GM18909 (cell line): ENCODE measurements around the gene GREB1L.
"Not testable (repeated sequence)": the region's sequence is repeated elsewhere in the genome, so short reads cannot be mapped to it uniquely, and the experiment has no call there.

Experiments used
- ATAC-seq: cut with Tn5 transposase; IDR thresholded peaks from one replicate; pipeline ENCODE4 v1.9.1; 2021; ENCODE audit warnings: mild to moderate bottlenecking; ENCODE audit not compliant: unreplicated experiment, poor library complexity

The GREB1L gene

GRCh38 chr18:21303445-21303844, 61.4 kb downstream of the GREB1L start:
- no peak for ATAC-seq

- no peak for ATAC-seq
Observed at GRCh38 chr18:21303895-21304294, 61.9 kb downstream of the GREB1L start.

GRCh38 chr18:21305621-21306020, 63.6 kb downstream of the GREB1L start:
- ATAC-seq: no peak

GRCh38 chr18:21306368-21306767, 64.3 kb downstream of the GREB1L start:
- ATAC-seq: no peak

GRCh38 chr18:21307578-21307977, 65.5 kb downstream of the GREB1L start:
- ATAC-seq: no peak

DNA sequence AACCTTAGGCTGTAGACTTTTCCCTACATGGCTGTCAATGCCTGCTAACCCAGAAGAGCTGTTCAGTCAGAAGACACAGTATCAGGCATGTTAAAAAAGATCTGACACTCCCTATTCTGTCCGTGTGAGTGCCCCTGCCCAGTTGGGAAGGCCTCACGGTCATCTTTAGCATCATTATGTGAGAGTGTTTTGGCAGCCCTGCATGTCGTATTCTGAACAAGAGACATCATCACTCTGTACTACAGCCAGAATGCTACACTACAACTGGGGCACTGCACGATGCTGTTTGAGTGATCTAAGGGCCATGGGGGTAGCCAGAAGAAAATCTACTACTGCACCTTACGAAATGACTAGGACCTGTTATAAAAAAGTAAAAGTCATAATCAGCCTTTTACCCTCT, 67.2 kb downstream of the GREB1L start:
- no peak for ATAC-seq

GRCh38 chr18:21311980-21312379, 69.9 kb downstream of the GREB1L start:
- ATAC-seq: not testable (repeated sequence)

GRCh38 chr18:21313576-21313975, 71.5 kb downstream of the GREB1L start:
- ATAC-seq: no peak

DNA sequence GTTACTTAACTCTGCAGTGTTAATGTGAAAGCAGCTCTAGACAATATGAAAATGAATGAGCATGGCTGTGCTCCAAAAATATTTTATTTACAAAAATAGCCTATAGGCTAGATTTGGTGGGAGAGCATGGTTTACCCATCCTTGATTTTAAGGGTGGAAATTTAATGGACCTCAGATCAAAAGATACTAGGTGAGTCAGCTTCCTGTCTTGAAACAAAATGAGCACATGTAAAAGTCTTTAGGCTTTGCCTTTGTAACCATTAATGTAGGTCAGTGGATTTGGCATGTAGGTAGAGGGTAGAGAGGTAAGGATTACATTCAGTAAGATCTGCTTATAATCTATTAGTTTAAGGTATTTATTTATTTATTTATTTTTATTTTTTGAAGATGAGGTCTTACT, 72.7 kb downstream of the GREB1L start:
- ATAC-seq: no peak

GRCh38 chr18:21315126-21315525, 73.1 kb downstream of the GREB1L start:
- ATAC-seq: not testable (repeated sequence)

DNA sequence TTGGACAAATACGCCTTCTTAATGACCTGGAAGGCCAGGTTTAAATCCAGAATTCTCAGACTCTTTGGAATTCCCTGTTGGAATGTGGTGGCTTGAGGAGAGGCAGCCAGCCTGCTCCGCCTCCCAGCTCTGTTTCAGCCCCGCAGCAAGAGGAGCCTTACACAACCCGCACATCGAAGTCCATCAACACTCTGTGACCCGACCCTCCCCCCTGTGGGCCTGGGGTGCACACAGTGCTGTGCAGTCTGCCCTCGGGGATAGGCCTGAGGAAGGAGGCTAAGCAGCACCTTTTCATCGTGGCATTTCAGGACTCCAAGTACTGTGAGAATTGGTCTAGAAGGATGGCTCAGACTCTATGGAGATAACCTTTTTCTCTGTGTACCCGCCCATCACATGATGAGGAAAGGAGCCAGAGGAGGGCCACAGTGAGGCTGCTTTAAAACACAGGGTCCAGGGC, 73.7 kb downstream of the GREB1L start:
- ATAC-seq: no peak

GRCh38 chr18:21316296-21316695, 74.3 kb downstream of the GREB1L start:
- no peak for ATAC-seq

DNA sequence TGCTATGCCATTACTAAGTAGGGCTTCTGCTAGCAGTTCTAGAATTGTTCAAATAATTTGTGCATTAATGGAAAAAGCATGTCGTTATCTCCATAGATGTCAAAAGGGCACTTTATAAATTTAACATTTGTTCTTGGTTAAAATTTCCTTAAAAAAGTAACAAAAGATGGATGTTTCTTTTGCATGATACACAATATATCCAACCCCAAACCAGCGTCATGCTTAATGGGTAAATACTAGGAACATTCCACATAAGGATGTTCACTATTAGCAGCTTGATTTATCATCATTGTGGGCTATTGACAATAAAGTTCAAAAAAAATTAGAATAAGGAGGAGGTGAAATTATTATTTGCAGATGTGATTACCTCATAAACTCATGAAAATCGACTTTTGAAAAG, 79.7 kb downstream of the GREB1L start:
- no peak for ATAC-seq

DNA sequence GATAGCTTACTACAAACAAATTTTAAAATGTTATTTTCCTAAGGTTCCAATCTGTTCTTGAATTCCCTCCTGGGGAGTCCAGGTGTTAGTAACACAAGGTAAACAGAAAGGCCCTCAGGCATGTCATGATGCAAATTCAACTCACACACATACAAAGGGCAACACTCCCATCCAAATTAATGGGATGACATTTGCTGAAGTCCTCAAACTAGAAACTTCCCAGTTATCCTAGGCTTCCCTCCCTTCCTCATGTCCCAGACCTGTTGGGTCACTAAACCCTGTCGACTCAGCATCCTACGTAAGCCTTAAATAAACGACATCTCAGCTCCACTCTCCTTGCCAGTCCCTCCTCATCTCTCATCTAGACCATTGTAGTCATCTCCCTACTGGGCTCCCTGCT, 85.1 kb downstream of the GREB1L start:
- no peak for ATAC-seq

DNA sequence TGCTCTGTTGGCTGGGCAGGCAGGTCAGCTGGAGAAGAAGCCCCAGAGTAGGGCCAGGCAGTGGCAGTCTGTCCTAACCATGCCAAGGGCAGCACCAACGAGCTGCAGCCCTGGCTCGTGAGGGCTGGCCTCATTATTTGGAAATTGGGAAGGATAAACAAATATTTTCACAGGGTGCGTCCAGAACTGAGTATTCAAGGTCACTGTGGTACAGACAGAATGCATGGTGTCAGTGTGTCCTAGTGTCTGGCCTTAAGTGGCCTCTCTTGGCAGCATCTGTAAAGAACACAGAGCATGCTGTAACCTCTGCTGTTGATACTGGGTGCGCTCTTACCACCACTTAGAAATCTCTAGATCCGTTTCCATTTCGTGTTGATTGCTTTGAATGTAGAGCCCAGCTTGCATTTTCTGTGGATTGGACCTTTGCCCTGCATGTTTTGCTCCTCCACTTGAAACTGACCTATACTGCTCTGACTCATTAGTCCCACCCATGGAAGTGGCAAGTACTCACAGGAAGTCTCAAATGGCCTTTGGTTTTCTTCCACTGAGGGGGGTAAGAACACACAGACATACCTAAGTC, 88.2 kb downstream of the GREB1L start:
- no peak for ATAC-seq

- ATAC-seq: no peak
Observed at GRCh38 chr18:21331065-21331464, 89.0 kb downstream of the GREB1L start.

DNA sequence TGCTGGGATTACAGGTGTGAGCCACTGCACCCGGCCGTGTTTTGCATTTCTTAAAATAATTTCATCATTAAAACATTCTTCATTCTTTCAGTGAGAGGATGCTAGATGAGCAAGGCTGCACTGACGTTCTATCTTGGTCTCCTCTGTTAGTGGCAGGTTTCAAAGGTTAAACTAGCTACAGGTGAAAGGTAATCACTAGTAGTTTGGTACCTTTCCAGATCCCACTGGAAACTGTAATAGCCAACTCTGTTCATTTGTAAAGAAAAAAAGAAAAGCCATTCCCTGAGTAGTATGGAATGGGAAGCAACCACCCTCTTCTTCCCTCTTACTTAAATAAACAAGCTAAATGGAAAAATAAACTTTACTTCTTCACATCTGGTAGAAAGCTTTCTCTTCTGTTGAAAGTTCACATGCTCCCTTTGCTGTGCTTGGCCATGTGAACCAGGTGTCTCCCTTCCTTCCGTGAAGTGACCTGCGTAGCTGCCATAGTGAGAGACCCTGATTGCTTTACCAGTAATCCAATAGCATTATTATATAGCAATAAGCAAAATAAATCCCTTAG, 94.0 kb downstream of the GREB1L start:
- no peak for ATAC-seq

- no peak for ATAC-seq
Observed at GRCh38 chr18:21336846-21337245, 94.8 kb downstream of the GREB1L start.

DNA sequence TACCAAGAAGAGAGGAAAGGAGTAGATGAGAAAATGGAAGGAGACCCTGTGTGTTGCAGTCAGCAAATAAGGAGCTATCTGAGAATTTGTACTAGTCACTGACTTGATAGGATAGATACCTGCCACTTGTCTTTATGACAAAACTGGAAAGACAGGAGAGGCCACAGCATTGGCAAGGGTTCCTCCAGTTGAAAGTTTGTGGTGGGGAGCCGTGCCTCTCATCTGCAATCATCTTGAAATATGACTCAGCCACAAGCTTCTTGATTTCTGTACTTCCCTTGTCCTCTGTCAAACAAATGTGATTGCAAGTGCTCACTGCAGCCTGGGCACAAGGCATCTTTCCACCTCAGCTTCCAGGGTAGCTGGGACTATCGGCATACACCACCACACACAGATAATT, 99.1 kb downstream of the GREB1L start:
- ATAC-seq: no peak

DNA sequence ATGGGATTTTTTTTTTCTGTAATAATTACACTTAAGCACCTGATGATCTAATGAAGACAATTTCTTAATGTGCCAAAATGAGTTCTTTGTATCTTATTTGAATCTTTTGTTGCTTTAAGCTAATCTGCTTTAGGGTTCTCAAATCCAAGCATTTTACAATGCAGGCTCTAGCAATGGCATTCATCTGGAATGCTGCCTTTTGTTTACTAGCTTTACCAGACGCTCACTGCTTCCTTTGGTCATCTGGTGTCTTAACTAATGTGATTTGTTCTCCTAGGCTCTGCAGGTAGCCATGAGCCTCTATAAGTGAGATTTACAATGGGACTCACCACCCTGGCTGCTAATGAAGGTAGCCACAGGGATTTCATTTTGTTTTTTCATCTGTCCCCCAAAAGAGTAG, 100.3 kb downstream of the GREB1L start:
- no peak for ATAC-seq

GRCh38 chr18:21344860-21345259, 102.8 kb downstream of the GREB1L start:
- no peak for ATAC-seq

GRCh38 chr18:21345840-21346239, 103.8 kb downstream of the GREB1L start:
- ATAC-seq: no peak
